WTC11 (cell line): Measurements from ENCODE around the gene NME5.

ENCODE experiments used
- NR1H2 ChIP-seq: sonication (generic); formaldehyde crosslinking; IDR thresholded peaks from 2 replicates; pipeline ENCODE4 v1.9.0; 2021; ENCODE audit warnings: mild to moderate bottlenecking, moderate library complexity, missing genetic modification reagents
- NR2C2 ChIP-seq: sonication (generic); formaldehyde crosslinking; IDR thresholded peaks from 2 replicates; pipeline ENCODE4 v1.8.0; 2022; ENCODE audit warnings: mild to moderate bottlenecking, missing genetic modification reagents
- NR3C1 ChIP-seq: sonication (generic); formaldehyde crosslinking; conservative IDR thresholded peaks from 2 replicates; pipeline ENCODE4 v1.8.1; 2023; ENCODE audit warnings: low read depth, mild to moderate bottlenecking, missing genetic modification reagents
- ZBTB21 ChIP-seq: sonication (generic); formaldehyde crosslinking; IDR thresholded peaks from 2 replicates; pipeline ENCODE4 v1.8.1; 2023; ENCODE audit warnings: mild to moderate bottlenecking, missing genetic modification reagents, borderline replicate concordance
- TF ChIP-seq, protein P1 (sequence below): fragments of 200-600 bp; IDR thresholded peaks from 2 replicates; pipeline ENCODE4 v1.8.0; 2022; ENCODE audit warnings: antibody characterized with exemption
- TF ChIP-seq, protein P2 (sequence below): sonication (generic); formaldehyde crosslinking; IDR thresholded peaks from 2 replicates; pipeline ENCODE4 v1.8.0; 2023; ENCODE audit warnings: mild to moderate bottlenecking, missing genetic modification reagents

DNA sequence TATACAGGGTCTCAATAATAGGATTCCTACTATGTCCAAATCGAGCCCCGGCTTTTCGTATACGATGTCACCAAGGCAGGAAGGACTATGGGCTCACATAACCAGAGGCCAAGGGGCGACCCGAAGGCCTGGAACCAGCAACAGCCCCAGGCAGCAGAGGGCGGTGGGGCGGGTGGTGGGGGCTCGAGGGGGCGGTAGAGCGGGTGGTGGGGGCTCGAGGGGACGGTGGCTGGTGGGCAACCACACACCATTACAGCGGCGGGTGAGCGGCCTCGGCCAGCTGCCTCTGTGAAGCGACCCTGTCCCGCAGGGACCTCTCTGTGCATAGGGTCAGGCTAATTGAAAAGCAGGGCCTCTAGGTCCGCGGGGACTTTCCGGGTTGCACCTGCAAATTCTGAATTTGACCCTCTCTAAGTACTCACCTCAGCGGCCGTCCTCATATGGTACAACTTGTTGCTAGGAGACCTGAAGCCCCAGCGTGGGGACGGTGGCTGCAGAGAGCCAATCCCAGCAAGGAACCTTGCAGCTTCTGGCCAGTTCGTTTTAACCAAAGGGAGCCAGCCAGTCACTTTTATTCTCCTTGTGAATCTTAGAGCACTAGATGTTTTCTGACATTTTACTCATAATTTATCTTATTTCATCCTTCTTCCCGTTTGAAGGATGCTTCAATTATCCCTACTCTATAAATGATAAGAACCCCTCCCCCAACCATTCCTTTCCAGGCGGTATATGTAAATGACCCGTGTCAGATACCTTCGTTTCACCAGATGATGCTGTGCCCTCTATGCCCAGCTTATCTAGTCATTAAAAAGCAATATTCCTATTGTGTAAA lies at the start of gene NME5:
- TF ChIP-seq NR3C1 (CRISPR knock-in tag): no peak
- TF ChIP-seq NR2C2 (CRISPR knock-in tag): no peak
- TF ChIP-seq, protein P1, sequence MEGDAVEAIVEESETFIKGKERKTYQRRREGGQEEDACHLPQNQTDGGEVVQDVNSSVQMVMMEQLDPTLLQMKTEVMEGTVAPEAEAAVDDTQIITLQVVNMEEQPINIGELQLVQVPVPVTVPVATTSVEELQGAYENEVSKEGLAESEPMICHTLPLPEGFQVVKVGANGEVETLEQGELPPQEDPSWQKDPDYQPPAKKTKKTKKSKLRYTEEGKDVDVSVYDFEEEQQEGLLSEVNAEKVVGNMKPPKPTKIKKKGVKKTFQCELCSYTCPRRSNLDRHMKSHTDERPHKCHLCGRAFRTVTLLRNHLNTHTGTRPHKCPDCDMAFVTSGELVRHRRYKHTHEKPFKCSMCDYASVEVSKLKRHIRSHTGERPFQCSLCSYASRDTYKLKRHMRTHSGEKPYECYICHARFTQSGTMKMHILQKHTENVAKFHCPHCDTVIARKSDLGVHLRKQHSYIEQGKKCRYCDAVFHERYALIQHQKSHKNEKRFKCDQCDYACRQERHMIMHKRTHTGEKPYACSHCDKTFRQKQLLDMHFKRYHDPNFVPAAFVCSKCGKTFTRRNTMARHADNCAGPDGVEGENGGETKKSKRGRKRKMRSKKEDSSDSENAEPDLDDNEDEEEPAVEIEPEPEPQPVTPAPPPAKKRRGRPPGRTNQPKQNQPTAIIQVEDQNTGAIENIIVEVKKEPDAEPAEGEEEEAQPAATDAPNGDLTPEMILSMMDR: no peak
- TF ChIP-seq, protein P2, sequence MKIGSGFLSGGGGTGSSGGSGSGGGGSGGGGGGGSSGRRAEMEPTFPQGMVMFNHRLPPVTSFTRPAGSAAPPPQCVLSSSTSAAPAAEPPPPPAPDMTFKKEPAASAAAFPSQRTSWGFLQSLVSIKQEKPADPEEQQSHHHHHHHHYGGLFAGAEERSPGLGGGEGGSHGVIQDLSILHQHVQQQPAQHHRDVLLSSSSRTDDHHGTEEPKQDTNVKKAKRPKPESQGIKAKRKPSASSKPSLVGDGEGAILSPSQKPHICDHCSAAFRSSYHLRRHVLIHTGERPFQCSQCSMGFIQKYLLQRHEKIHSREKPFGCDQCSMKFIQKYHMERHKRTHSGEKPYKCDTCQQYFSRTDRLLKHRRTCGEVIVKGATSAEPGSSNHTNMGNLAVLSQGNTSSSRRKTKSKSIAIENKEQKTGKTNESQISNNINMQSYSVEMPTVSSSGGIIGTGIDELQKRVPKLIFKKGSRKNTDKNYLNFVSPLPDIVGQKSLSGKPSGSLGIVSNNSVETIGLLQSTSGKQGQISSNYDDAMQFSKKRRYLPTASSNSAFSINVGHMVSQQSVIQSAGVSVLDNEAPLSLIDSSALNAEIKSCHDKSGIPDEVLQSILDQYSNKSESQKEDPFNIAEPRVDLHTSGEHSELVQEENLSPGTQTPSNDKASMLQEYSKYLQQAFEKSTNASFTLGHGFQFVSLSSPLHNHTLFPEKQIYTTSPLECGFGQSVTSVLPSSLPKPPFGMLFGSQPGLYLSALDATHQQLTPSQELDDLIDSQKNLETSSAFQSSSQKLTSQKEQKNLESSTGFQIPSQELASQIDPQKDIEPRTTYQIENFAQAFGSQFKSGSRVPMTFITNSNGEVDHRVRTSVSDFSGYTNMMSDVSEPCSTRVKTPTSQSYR (CRISPR knock-in tag): no peak
- no peak for TF ChIP-seq NR1H2 (CRISPR knock-in tag)
- no peak for TF ChIP-seq ZBTB21 (CRISPR knock-in tag)
